B cell (primary cell): ENCODE results near the gene FAF1.

ENCODE experiments used
- EZH2 ChIP-seq: IDR thresholded peaks from 2 replicates; pipeline ENCODE4 v1.6.1; 2012; ENCODE audit warnings: borderline replicate concordance, low read depth, mild to moderate bottlenecking, moderate library complexity, low read length; ENCODE audit not compliant: insufficient read depth, poor library complexity, severe bottlenecking
- TF ChIP-seq, protein P1 (sequence below): fragments of 200-600 bp; IDR thresholded peaks from one replicate; pipeline ENCODE4 v1.8.0; 2022; ENCODE audit warnings: antibody characterized with exemption, mild to moderate bottlenecking

DNA sequence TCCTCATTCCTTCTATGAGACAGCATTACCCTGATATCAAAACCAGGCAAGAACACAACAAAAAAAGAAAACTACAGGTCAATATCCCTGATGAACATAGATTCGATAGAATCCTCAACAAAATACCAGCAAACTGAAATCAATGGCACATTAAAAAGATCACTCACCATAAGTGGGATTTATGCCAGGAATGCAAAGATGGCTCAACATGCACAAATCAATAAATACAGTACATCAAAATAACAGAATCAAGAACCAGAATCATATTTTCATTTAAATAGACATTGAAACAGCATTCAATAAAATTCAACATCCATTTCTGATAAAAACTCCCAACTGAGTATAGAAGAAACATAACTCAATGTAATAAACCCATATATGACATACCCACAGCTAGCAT, 36.5 kb downstream of the FAF1 start:
- TF ChIP-seq, protein P1, sequence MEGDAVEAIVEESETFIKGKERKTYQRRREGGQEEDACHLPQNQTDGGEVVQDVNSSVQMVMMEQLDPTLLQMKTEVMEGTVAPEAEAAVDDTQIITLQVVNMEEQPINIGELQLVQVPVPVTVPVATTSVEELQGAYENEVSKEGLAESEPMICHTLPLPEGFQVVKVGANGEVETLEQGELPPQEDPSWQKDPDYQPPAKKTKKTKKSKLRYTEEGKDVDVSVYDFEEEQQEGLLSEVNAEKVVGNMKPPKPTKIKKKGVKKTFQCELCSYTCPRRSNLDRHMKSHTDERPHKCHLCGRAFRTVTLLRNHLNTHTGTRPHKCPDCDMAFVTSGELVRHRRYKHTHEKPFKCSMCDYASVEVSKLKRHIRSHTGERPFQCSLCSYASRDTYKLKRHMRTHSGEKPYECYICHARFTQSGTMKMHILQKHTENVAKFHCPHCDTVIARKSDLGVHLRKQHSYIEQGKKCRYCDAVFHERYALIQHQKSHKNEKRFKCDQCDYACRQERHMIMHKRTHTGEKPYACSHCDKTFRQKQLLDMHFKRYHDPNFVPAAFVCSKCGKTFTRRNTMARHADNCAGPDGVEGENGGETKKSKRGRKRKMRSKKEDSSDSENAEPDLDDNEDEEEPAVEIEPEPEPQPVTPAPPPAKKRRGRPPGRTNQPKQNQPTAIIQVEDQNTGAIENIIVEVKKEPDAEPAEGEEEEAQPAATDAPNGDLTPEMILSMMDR, result no peak
- TF ChIP-seq EZH2, result no peak
